ENCODE data around the gene INTU. TPM values are rescaled to one million over a fixed set of nuclear protein-coding genes. Genes with fewer than 3 reads are reported as not detected.

Gene INTU
- total RNA-seq, 1 donor from 2014 or later: 18.8 TPM

DNA sequence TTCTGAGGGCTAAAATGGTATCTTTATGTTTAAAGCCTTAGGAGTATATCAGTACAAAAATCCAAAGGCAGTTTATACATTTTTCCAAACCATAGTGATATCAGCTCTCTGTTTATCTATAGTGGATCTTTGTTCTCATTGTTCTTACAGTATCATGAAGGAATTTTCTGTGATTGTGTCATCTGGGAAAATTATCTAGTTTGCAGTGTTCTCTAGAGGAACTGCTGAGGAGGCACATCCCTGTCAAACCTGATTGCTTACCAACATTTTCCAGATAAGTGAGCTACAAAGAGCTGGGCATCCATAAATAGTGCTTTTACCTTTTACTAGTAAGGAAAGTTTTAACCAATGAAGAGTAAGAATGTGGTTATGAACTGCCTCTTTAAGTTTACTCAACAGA lies 52.5 kb downstream of the INTU start:
- H3K27me3 Mint-ChIP-seq: no peaks in the 10 kb centered on the region
- no peaks in the 10 kb centered on the region for H3K9me3 Mint-ChIP-seq (ENCODE audit: low read depth)
- DNase-seq (ENCODE audit: low spot score, unreplicated experiment): no peak
- TF ChIP-seq, protein P1, sequence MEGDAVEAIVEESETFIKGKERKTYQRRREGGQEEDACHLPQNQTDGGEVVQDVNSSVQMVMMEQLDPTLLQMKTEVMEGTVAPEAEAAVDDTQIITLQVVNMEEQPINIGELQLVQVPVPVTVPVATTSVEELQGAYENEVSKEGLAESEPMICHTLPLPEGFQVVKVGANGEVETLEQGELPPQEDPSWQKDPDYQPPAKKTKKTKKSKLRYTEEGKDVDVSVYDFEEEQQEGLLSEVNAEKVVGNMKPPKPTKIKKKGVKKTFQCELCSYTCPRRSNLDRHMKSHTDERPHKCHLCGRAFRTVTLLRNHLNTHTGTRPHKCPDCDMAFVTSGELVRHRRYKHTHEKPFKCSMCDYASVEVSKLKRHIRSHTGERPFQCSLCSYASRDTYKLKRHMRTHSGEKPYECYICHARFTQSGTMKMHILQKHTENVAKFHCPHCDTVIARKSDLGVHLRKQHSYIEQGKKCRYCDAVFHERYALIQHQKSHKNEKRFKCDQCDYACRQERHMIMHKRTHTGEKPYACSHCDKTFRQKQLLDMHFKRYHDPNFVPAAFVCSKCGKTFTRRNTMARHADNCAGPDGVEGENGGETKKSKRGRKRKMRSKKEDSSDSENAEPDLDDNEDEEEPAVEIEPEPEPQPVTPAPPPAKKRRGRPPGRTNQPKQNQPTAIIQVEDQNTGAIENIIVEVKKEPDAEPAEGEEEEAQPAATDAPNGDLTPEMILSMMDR (IDR thresholded peaks at IDR 0.05; ENCODE audit: unreplicated experiment): no peak
- no peak overlapping the region for H3K4me3 Mint-ChIP-seq (ENCODE audit: low read depth)
- no peak overlapping the region for H3K27ac Mint-ChIP-seq
- no peaks in the 10 kb centered on the region for H3K4me1 Mint-ChIP-seq (ENCODE audit: low read depth)
- H3K36me3 Mint-ChIP-seq (ENCODE audit: insufficient read depth): peaks cover 13% of the 10 kb centered on the region

DNA sequence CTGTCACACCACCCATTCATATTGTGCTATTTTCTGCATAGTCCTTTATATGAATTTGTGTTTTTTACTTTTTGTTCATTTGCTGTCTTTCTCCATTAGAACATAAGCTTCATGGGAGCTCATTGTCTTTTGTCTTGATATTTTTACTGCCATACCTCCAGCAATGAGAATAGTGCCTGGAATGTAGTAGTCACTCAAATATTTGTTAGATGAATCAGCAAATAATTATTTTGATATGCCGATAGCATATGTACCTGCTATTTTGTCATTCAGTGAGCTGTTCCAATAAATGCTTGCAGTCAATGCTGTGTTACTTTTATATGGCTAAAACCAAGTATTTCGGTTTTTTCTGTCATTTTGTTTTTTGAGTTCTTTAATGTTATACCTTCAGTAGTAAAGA lies 53.9 kb downstream of the INTU start:
- Mint-ChIP-seq H3K9me3 (ENCODE audit: low read depth) (no peaks in the 10 kb centered on the region), H3K36me3 (ENCODE audit: insufficient read depth) (peaks cover 16% of the 10 kb centered on the region), H3K4me1 (ENCODE audit: low read depth) (no peaks in the 10 kb centered on the region), H3K4me3 (ENCODE audit: low read depth) (no peak overlapping the region), H3K27me3 (no peaks in the 10 kb centered on the region), H3K27ac (no peak overlapping the region)
- TF ChIP-seq, protein P1 (IDR thresholded peaks at IDR 0.05; ENCODE audit: unreplicated experiment): no peak
- DNase-seq (ENCODE audit: low spot score, unreplicated experiment): no peak

DNA sequence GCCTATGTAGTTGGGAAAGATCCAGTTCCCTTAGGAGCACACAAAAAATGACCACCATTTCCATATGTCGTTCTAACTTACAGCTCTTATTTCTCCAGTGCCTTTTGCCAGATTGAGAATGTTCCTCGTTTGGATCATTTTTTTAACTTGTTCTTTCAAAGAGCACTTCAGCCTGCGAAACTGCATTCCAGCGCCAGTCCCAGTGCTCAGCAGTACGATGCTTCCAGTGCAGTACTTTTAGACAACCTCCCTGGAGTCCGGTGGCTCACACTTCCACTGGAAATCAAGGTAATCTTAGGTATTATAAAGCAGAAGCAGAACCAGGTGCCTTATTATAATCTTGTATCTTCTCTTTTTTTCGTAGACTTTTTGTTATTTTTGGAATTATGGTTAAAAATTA lies 54.8 kb downstream of the INTU start:
- no peak overlapping the region for H3K4me3 Mint-ChIP-seq (ENCODE audit: low read depth)
- H3K27me3 Mint-ChIP-seq: no peaks in the 10 kb centered on the region
- no peak overlapping the region for H3K27ac Mint-ChIP-seq
- TF ChIP-seq, protein P1 (IDR thresholded peaks at IDR 0.05; ENCODE audit: unreplicated experiment): no peak
- no peak for DNase-seq (ENCODE audit: low spot score, unreplicated experiment)
- H3K36me3 Mint-ChIP-seq (ENCODE audit: insufficient read depth): peaks cover 23% of the 10 kb centered on the region
- H3K4me1 Mint-ChIP-seq (ENCODE audit: low read depth): no peaks in the 10 kb centered on the region
- H3K9me3 Mint-ChIP-seq (ENCODE audit: low read depth): peaks cover 5% of the 10 kb centered on the region

DNA sequence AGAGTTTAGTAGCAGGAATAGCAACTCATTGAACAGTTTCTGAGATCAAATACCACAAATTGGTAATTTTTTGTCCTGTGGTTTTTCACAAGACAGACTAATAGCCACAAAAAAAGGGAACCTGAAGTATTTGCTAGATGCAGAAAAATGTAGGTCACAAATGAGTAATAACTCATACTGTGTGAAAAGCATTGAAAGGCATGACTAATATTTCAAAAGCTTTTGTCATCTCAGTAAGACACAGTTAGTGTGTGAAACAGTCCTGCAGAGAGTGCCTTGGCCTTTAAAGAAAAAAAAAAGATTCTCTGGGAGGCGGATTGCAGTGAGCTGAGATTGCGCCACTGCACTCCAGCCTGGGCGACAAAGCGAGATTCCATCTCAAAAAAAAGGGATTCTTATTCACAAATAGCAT lies 66.0 kb downstream of the INTU start:
- no peak for DNase-seq (ENCODE audit: low spot score, unreplicated experiment)
- peaks cover 15% of the 10 kb centered on the region for H3K9me3 Mint-ChIP-seq (ENCODE audit: low read depth)
- peaks cover 22% of the 10 kb centered on the region for H3K36me3 Mint-ChIP-seq (ENCODE audit: insufficient read depth)
- H3K4me1 Mint-ChIP-seq (ENCODE audit: low read depth): no peaks in the 10 kb centered on the region
- no peaks in the 10 kb centered on the region for H3K27me3 Mint-ChIP-seq
- no peak overlapping the region for H3K27ac Mint-ChIP-seq
- TF ChIP-seq, protein P1 (IDR thresholded peaks at IDR 0.05; ENCODE audit: unreplicated experiment): no peak
- H3K4me3 Mint-ChIP-seq (ENCODE audit: low read depth): no peak overlapping the region

DNA sequence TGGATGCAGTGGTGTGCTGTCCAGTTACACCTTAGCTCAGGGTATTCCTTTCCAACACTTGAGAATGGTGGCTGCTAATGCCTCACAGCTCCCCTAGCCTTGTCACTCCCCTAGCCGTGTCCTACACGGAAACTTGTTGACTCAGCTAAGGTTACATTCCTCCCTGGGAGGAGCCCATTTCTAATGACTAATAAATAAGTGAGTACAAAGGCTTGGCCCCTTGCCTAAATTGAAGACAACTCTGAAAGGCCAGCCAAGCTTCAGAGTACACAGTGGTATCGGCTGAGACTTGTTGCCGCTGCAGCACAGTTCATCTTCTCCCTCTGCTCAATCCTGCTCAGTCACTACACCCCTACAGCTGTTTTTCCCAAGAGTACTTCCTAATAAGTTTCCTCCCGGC lies 76.2 kb downstream of the INTU start:
- peak overlapping the region; percentile 83 for H3K27ac Mint-ChIP-seq
- no peaks in the 10 kb centered on the region for H3K27me3 Mint-ChIP-seq
- no peak for DNase-seq (ENCODE audit: low spot score, unreplicated experiment)
- no peak overlapping the region for H3K4me3 Mint-ChIP-seq (ENCODE audit: low read depth)
- H3K36me3 Mint-ChIP-seq (ENCODE audit: insufficient read depth): peaks cover 23% of the 10 kb centered on the region
- peaks cover 2% of the 10 kb centered on the region for H3K4me1 Mint-ChIP-seq (ENCODE audit: low read depth)
- TF ChIP-seq, protein P1 (IDR thresholded peaks at IDR 0.05; ENCODE audit: unreplicated experiment): no peak
- H3K9me3 Mint-ChIP-seq (ENCODE audit: low read depth): no peaks in the 10 kb centered on the region
